ENCODE data around the gene MTUS2.

Gene MTUS2

GRCh38 chr13:28872427-28873176 is 52.5 kb downstream of the MTUS2 start:
- Histone ChIP-seq H3K4me1 (no peaks in the 10 kb centered on the region), H3K9me3 (no peaks in the 10 kb centered on the region), H3K4me3 (ENCODE audit: low read depth, low read length) (no peak overlapping the region), H3K36me3 (no peaks in the 10 kb centered on the region), H3K27me3 (no peaks in the 10 kb centered on the region)
- DNase-seq, result no peak
- no peak for TF ChIP-seq CTCF (IDR thresholded peaks at IDR 0.05; ENCODE audit: low read depth, low read length)

- Histone ChIP-seq H3K9me3 (no peaks in the 10 kb centered on the region), H3K4me3 (ENCODE audit: low read depth, low read length) (no peak overlapping the region), H3K27me3 (no peaks in the 10 kb centered on the region), H3K36me3 (no peaks in the 10 kb centered on the region), H3K4me1 (no peaks in the 10 kb centered on the region)
- DNase-seq, result no peak
- TF ChIP-seq CTCF (IDR thresholded peaks at IDR 0.05; ENCODE audit: low read depth, low read length), result no peak
Measured at GRCh38 chr13:28875846-28876615, 55.9 kb downstream of the MTUS2 start.

- Histone ChIP-seq H3K27me3 (no peaks in the 10 kb centered on the region), H3K4me1 (no peaks in the 10 kb centered on the region), H3K4me3 (ENCODE audit: low read depth, low read length) (no peak overlapping the region), H3K36me3 (no peaks in the 10 kb centered on the region), H3K9me3 (no peaks in the 10 kb centered on the region)
- no peak for DNase-seq
- TF ChIP-seq CTCF (IDR thresholded peaks at IDR 0.05; ENCODE audit: low read depth, low read length), result no peak
Measured at GRCh38 chr13:28877408-28877807, 57.3 kb downstream of the MTUS2 start.

- no peak for DNase-seq
- Histone ChIP-seq H3K4me3 (ENCODE audit: low read depth, low read length) (no peak overlapping the region), H3K27me3 (no peaks in the 10 kb centered on the region), H3K36me3 (no peaks in the 10 kb centered on the region), H3K9me3 (no peaks in the 10 kb centered on the region), H3K4me1 (no peaks in the 10 kb centered on the region)
- no peak for TF ChIP-seq CTCF (IDR thresholded peaks at IDR 0.05; ENCODE audit: low read depth, low read length)
Measured at GRCh38 chr13:28885181-28885580, 65.0 kb downstream of the MTUS2 start.

- Histone ChIP-seq H3K36me3 (no peaks in the 10 kb centered on the region), H3K27me3 (no peaks in the 10 kb centered on the region), H3K9me3 (no peaks in the 10 kb centered on the region), H3K4me1 (no peaks in the 10 kb centered on the region), H3K4me3 (ENCODE audit: low read depth, low read length) (no peak overlapping the region)
- TF ChIP-seq CTCF (IDR thresholded peaks at IDR 0.05; ENCODE audit: low read depth, low read length), result no peak
- no peak for DNase-seq
Measured at GRCh38 chr13:28889086-28889732, 69.1 kb downstream of the MTUS2 start.

Data from BE2C (cell line).